Embryonic facial prominence (tissue), 1 donor: Measurements from ENCODE around the gene SLC34A2.
"Not testable (repeated sequence)": the region's sequence is repeated elsewhere in the genome, so short reads cannot be mapped to it uniquely, and the experiment has no call there.

Source experiments
- DNase-seq: peaks from one replicate; pipeline ENCODE4 v3.0.0-alpha.2; 2016; ENCODE audit errors: extremely low spot score

Gene SLC34A2, protein sequence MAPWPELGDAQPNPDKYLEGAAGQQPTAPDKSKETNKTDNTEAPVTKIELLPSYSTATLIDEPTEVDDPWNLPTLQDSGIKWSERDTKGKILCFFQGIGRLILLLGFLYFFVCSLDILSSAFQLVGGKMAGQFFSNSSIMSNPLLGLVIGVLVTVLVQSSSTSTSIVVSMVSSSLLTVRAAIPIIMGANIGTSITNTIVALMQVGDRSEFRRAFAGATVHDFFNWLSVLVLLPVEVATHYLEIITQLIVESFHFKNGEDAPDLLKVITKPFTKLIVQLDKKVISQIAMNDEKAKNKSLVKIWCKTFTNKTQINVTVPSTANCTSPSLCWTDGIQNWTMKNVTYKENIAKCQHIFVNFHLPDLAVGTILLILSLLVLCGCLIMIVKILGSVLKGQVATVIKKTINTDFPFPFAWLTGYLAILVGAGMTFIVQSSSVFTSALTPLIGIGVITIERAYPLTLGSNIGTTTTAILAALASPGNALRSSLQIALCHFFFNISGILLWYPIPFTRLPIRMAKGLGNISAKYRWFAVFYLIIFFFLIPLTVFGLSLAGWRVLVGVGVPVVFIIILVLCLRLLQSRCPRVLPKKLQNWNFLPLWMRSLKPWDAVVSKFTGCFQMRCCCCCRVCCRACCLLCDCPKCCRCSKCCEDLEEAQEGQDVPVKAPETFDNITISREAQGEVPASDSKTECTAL

DNA sequence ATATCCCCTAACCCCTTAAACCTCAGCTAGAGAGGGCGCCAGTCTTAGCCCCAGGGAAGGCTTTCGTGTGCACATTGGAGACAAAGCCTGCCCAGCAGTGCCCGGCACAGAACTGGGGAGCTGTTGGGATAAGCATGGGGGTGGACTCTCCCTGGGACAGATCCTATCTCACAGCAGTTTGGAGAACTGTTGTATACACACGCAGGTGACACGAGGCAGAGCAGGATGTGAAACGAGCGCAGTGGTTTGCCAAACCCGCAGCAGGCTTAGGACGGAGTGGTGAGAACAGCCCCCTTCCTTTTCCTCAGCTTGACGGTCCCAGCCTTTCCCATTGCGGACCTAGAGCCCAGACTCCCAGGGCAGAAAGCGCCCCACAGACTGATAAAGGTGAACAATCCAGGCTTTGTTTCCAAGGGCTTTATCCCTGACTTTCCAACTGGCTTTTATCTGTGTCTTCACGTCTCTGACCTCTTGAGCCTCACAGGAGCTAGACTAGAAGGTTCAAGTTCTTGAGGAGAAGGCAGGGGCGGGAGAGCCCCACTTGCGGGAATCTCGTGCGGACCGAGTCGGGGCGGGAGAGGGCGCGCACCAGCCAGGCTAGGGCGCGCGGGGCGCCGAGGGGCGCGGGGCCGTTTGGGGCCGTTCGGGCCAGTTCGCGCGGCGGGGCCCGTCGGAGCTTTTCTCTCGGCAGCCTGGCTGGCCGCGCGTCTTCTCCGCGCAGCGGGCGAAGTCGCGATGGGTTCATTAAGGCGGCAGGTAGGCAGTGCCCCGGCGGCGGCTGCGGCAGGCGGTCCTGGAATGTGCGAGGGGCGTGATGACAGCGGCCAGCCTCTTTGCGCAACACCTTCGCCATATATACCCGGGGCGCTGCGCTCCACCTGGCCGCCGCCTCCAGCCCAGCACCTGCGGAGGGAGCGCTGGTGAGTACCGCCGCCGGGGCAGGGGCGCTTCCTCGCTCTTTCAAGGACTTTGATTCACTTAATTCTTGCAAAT, at the start of gene SLC34A2:
Gene SLC34A2, plus strand, starts transcription at position 881 of the 993 bp plus-strand sequence. CDS start 6,650 bp downstream, outside the sequence.
- no peak for DNase-seq

DNA sequence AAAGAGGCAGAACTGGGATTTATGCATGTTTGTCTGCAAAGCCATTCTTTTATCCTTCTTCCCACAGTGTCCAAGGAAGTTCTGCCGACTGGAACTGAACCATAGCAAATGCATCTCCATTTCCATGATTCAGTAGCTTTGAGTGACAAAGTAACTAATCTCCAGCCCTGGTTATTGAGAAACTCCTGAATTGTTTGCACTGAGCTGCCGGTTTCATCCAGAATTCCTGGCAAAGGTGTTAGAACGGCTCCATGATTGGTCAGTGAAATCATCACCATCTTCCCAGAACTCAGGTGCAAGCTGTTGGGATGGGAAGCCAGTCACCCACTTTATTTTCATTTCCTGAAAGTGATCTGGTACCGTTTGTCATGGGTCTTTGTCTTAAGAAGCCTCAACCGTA, 47.0 kb upstream of the SLC34A2 start:
- DNase-seq: no peak

DNA sequence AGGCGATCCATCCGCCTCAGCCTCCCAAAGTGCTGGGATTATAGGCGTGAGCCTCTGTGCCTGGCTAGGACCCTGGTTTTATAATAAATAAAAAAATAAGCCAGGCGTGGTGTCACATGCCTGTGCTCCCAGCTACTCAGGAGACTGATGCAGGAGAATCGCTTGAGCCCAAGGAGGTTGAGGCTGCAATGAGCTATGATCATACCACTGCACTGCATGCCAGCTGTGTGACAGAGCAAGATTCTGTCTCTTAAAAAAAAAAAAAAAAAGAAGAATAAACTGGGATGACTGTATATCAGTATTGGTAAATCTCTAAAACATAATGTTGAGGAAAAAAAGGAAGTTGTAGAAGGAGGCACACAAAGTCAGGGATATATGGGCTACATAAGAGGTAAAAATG, 45.7 kb upstream of the SLC34A2 start:
- DNase-seq: no peak

DNA sequence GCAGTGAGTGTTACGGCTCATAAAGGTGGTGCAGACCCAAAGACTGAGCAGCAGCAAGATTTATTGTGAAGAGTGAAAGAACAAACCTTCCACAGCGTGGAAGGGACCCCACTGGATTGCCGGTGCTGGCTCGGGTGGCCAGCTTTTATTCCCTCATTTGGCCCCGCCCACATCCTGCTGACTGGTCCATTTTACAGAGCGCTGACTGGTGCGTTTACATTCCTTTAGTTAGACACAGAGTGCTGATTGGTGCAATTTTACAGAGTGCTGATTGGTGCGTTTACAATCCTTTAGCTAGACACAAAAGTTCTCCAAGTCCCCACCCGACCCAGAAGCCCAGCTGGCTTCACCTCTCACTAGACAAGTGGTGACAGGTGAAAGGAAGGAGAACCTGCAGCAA, 42.0 kb upstream of the SLC34A2 start:
- not testable (repeated sequence) for DNase-seq

DNA sequence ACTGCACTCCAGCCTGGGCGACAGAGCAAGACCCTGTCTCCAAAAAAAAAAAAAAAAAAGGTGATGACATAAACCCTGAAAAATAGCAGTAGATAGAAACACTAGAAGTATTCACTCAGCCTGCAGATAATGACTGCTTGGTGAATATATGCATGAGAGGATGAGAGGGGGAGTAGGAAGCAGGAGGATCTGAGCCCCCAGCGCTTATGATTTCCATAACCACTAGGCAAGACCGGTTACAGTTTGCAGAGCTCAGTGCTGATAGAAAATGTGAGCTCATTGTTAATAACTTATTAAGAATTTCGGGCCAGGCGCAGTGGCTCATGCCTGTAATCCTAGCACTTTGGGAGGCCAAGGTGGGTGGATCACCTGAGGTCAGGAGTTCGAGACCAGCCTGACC, 40.8 kb upstream of the SLC34A2 start:
- no peak for DNase-seq

DNA sequence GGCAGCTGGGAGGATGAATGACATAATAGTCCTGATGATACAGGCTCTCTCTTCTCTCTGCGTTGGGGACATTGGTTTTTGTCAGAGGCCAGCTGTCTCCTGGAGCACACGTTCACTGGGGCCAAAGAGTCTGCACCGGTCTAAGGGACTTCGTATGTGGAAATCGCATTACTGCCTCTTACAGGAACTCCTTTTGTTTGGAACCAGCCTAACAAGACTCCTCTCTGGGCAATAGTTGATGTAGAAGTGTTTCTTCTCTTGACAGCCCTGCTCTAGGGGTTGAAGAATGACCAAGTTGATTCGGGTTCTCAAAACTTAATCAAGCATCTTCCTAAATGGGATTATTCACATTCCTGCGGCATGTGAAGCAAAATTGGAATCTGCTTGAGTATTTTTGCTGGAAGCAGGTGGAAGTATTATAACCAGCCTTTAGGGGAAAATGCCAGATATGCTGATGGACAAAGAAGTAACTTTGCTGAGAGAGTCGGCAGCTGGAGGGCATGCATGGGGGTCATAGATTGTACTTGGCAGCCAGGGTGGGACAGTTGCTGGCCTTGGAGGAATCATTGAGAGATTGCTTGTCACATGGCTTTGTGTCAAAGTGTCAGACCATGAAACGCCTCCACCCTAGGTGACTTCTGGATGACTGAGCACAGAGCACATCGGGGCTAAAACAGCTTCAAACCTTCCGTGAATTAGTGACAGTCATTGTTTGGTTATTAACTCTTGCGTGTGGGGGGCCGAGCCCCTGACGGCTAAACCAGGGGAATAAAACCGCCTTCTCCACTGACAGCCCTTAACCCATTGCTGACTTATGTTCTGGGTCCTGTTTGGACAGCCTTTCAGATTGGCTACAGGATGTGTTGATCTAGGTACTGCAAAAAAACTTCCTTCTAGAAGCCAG, 34.4 kb upstream of the SLC34A2 start:
- DNase-seq: no peak

DNA sequence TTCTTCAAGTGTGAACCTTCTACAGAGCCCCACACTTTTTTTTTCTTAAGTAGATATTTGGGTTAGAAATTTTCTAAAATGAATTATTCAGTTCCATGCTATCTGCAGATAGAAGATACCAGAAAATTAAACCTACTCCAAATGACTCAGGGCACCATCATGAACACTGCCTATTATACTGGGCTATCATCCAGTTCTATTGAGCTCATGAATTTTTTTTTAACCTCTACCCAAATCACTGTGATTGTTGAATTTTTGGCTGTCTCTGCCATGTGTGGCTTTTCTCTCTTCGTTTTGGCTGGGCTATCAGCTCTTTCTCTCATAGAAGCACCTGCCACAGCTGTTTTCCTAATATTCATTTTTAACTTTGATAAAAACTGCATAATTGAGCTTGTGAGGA, 31.0 kb upstream of the SLC34A2 start:
- no peak for DNase-seq

DNA sequence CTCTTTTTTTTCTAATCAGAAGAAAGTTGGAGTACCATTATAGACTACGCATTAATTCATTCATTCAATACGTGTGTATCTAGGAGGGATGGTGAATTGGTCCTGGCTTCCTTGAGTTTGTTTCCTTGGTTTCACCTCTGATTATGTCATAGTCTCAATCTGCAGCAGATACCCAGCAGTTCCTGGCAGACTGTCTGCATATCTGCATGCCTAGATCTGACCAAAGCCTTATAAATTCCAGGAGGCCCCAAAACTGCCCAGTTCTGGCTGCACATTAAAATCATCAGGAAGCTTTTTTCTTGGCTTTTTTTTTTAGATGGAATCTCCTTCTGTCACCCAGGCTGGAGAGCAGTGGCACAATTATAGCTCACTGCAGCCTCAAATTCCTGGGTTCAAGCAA, 27.2 kb upstream of the SLC34A2 start:
- no peak for DNase-seq

DNA sequence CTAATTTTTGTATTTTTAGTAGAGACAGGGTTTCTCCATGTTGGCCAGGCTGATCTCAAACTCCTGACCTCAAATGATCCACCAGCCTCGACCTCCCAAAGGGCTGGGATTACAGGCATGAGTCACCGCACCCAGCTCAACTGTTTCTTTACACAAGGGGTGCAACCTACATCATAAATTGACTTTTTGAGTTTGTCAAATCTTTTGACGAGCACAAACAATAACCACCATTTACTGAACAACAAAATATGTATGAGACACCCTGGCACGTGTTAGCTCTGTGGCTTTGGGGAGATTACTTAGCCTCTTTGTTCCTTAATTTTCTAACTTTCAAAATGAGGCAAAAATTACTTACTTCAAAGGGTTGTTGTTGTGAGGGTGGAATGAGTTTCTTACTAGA, 23.5 kb upstream of the SLC34A2 start:
- no peak for DNase-seq

DNA sequence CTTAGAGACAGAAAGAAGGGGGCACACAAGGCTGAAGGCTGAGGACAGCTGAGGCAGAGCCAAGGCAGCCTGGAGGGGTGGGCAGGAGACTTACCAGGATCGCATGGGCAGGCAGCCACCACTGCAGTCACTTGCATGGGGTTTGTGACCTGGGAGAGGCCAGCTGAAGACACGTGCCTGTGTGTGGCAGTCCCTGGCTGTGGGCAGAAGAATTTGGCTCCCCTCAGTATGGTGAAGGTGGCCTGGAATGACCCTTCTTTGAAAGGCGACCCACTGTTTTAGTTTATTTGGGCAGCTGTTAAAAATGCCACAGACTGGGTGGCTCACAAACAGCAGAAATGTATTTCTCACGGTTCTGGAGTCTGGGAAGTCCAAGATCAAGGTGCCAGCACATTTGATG, 22.1 kb upstream of the SLC34A2 start:
- DNase-seq: no peak

DNA sequence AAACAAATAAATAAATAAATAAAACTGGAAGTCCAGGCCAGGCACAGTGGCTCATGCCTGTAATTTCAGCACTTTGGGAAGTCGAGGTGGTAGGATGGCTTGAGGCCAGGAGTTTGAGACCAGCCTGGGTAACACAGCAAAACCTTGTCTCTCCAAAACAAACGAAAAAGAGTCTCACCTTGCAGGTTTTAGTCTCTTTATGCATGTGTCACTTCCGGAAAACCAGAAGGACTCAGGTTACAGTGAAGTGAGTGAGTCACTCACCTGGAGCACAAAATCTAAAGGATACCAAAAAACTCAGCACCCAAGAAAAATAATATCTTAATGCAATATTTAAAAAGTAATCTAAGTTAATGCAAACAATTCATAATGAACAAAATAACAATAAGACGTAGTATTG, 20.1 kb upstream of the SLC34A2 start:
- no peak for DNase-seq

DNA sequence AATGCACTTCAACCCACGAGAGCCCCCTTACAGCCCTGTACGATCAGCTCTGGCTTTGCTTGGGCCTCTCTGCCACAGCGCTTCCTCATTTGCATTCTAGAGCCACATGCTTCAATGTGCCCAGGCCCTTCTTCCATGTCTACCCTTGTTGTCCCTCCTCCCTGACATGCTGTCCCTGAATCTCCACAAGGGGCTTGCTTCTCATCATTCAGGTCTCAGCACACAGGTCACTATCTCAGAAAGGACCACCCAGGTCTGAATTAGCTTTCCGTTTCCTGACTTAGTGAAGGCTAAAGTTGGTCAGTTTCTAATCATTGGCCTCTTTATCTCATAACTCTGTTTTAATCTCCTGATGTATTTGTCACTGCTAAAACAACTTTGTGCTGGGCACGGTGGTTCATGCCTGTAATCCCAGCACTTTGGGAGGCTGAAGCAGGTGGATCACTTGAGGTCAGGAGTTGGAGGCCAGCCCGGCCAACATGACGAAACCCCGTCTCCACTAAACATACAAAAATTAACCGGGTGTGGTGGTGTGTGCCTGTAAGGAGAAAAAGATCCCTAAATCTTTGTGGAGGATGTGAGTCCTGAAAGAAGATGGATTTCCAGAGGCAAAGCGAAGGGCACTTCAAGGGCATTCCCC, 17.9 kb upstream of the SLC34A2 start:
- no peak for DNase-seq

DNA sequence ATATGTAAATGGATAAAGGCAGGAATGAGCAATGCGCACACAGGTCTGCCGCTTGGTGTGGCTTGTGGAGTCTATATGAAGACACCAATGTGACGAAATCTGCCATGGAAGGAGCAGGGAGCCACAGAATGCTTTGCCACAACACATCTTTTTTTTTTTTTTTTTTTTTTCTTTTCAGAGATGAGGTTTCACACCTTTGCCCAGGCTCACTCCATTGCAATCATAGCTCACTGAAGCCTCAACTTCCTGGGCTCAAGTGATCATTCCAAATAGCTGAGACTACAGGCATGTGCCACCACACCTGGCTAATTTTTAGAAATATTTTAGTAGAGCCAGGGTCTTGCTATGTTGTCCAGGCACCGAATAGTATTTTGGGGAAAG, 17.4 kb upstream of the SLC34A2 start:
- DNase-seq: no peak

DNA sequence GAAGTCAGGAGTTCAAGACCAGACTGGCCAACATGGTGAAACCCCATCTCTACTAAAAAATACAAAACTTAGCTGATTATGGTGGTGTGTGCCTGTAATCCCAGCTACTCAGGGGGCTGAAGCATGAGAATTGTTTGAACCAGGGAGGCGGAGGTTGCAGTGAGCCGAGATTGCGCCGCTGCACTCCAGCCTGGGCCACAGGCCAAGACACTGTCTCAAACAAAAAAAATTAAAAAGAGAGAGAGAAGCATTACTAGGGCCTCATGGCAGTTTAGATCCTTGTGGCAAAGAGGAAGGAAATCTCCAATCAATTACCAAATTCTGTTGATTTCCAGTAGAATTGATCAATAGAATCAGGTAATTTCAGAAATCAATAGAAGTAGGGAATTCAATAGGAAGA, 16.8 kb upstream of the SLC34A2 start:
- DNase-seq: no peak

DNA sequence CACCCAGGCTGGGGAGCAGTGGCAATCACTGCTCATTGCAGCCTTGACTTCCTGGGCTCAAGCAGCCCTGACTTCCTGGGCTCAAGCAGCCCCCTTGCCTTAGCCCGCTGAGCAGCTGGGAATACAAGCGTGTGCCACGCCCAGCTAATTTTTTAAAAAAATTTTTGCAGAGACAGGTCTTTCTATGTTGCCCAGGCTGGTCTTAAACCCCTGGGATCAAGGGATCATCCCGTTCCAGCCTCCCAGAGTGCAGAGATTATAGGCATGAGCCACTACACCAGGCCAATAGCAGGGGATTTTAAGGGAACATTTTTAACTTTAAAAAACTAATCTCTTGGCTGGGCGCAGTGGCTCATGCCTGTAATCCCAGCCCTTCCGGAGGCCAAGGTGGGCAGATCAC, 5.3 kb upstream of the SLC34A2 start:
- DNase-seq: no peak

DNA sequence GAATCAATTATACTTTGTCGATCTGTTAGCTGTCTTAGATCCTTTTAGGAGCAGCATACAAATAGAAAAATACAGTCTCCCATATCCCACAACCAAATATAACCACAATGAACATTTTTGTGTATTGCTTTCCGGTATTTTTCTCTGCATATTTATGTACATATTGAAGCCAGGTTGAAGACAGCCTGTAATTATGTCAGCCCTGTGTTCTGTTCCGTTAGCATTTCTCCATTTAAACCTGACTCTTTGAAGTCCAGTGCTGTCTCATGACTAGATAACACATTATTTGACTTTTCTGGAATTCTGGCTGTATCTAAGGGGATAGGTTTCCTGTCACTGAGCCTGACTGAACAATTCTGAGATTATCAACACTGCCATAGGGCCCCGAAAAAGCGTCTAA, 4.0 kb upstream of the SLC34A2 start:
- no peak for DNase-seq

DNA sequence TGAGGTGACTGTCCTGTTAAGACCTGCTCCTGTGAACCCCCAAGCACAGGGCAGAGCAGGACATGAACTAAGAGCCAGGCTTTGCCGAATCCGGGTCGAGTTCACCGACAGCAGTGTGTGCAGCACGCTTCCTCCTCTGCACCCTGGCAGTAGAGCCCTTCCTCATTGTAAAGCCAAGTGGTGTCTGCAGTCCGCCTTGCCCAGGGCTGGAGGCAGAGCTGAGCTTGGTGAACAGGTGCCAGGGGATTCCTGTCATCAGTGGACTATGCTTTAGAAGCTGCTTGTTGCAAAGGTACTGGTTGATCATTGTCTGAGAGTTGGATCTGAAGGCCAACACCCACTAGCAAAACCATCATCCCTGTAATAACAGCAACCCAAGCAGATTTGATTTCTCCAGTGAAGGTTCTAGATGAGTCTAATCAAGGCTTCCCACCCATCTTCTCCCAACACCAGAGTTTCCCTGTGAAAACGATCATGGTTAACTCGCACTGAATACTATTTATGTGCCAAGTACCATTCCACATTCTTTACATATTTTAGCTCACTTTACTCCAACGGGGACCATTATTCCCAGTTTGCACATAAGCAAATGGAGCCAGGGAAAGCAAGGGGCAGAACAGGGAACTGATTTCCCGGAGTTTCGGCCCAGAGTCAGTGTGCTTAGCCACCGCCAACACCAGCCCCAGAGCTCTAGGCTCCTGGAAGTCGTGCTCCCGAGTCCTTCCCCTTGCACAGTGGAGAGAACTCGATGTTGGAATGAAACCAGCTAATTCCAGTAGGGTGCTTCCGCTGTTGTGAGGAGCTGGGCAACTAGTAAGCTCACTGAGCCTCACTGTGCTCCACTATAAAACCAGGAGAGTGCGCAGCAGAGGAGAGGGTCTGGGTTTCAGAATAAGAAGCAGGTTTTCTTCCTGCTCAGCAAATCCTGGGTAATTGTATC, 1.4 kb upstream of the SLC34A2 start:
- DNase-seq: no peak

DNA sequence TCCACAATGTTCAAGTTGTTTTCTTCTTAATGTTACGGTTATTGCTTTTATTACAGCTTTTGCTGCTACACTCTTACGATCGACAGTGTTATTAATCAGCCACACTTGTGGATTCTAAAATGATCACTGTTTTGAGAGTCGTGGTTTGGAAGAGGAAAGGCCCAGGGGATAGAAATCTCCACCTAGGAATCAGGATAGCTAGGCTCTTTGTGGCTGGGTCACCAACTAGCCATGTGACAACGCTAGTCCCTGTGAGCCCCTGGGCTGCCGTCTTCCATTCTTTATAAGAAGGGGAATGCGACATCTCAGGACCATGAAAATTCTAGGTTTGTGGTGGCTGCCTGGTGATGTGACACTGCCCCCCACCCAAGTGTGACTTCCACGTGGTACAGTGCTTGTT, 380 bp downstream of the SLC34A2 start:
- no peak for DNase-seq

DNA sequence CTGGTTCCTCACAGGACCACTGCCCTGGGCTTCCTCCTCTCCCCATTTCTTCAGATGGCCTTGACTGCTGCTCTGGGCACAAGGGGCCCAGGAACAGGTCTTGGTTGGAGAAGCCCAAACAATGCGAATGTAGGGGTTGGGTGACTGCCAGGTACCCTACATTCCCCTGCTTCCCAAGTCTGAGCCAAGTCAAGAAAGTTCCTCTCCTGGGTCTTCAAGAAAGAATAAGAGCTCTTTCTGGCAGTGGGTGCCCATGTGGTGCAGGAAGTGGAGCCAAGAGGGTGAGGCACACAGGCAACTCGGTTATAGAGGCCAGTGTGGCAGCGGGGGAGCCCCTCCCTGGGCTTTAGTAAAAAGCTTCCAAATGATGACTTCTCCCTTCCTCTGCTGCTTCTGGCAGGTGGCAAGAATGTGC, 2.7 kb downstream of the SLC34A2 start:
- no peak for DNase-seq

DNA sequence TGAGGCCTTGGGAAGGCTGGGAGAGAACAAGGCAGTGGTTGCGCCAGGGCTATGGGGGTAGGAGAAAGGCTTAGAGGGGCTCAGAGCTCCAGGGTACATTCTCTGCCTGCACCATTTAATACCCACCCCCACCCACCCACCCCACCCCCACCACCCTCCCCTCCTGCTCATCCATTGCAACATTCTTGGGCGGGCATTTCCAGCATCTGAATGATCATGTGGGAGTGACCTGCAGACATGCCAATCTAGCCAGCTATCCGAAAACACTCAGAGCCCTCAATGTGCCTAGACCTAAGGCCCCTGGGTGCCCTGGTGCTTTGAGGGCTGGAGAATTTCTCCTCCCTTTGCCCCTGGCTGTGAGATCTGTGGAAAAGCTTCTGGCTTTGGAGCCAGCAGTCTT, 3.1 kb downstream of the SLC34A2 start:
- no peak for DNase-seq
